IMR-90 (cell line): ENCODE measurements around the gene CELA2B.

ENCODE experiments used
- CEBPB ChIP-seq: IDR thresholded peaks from 2 replicates; pipeline ENCODE4 v1.6.1; 2012; ENCODE audit warnings: low read depth, low read length, improper control_type of control experiment
- CTCF ChIP-seq: conservative IDR thresholded peaks from 2 replicates; pipeline ENCODE4 v1.5.1; 2012; ENCODE audit warnings: mild to moderate bottlenecking, low read depth, low read length, improper control_type of control experiment
- ELK1 ChIP-seq: fragments of 150-350 bp; IDR thresholded peaks from 2 replicates; pipeline ENCODE4 v1.6.1; 2016; ENCODE audit warnings: low read depth, mild to moderate bottlenecking, low read length, moderate library complexity, borderline replicate concordance
- POLR2A ChIP-seq: IDR thresholded peaks from 2 replicates; pipeline ENCODE4 v1.6.1; 2012; ENCODE audit warnings: mild to moderate bottlenecking, low read depth, low read length
- RCOR1 ChIP-seq: IDR thresholded peaks from 2 replicates; pipeline ENCODE4 v1.6.1; 2012; ENCODE audit warnings: mild to moderate bottlenecking, low read length, improper control_type of control experiment; ENCODE audit not compliant: insufficient replicate concordance
- SMC3 ChIP-seq: fragments of 150-350 bp; IDR thresholded peaks from 2 replicates; pipeline ENCODE4 v1.6.1; 2016; ENCODE audit warnings: low read depth, mild to moderate bottlenecking, antibody characterized with exemption, low read length, moderate library complexity
- USF2 ChIP-seq: fragments of 150-350 bp; IDR thresholded peaks from 2 replicates; pipeline ENCODE4 v1.6.1; 2017; ENCODE audit warnings: mild to moderate bottlenecking, antibody characterized with exemption, low read length, low read depth

- TF ChIP-seq CTCF (no peak), CEBPB (no peak), POLR2A (no peak), RCOR1 (no peak), SMC3 (no peak), USF2 (no peak), ELK1 (no peak)
Measured at GRCh38 chr1:15456313-15456954, 19.5 kb upstream of the CELA2B start, which contains the start of gene CELA2A.
